Gastrocnemius medialis (tissue), 4 donors: ENCODE measurements around the gene REPS2. TPM values are rescaled to one million over a fixed set of nuclear protein-coding genes. Genes with fewer than 3 reads are reported as not detected.

Source experiments
- ATAC-seq, 2 donors: fragments of 150-250 bp; one replicate each; pipeline ENCODE4 v1.9.1; 2016
- DNase-seq, 2 donors: peaks; one replicate each; pipeline ENCODE4 v3.0.0-alpha.2; 2019
- H3K27ac ChIP-seq, 4 donors: fragments of 200-600 bp; sonication (generic); 1 replicate in 1 of 4; 2 replicates in 3 of 4; pipeline ENCODE4 v1.5.1; 2016 to 2018; ENCODE audit warnings: mild to moderate bottlenecking in 2 of 4, moderate library complexity in 1 of 4
- H3K27me3 ChIP-seq, 3 donors: fragments of 200-600 bp; sonication (generic) in 2 of 3; 1 replicate in 1 of 3; 2 replicates in 2 of 3; pipeline versions ENCODE4 v1.5.1 to v1.6.0; 2016 to 2019; ENCODE audit warnings: mild to moderate bottlenecking in 1 of 3, moderate library complexity in 1 of 3
- H3K36me3 ChIP-seq, 2 donors: fragments of 200-600 bp; sonication (generic) in 1 of 2; one replicate each; pipeline ENCODE4 v1.5.1; 2017 to 2018
- H3K4me1 ChIP-seq, 2 donors: fragments of 200-600 bp; sonication (generic) in 1 of 2; one replicate each; pipeline ENCODE4 v1.5.1; 2016 to 2017; ENCODE audit warnings: mild to moderate bottlenecking in 2 of 2
- H3K4me3 ChIP-seq, 4 donors: fragments of 200-600 bp; sonication (generic) in 3 of 4; 1 replicate in 1 of 4; 2 replicates in 3 of 4; pipeline ENCODE4 v1.5.1; 2016 to 2019; ENCODE audit warnings: mild to moderate bottlenecking in 2 of 4
- H3K9me3 ChIP-seq, 3 donors: fragments of 200-600 bp; sonication (generic) in 2 of 3; 1 replicate in 1 of 3; 2 replicates in 2 of 3; pipeline ENCODE4 v1.5.1; 2016 to 2019
- CTCF ChIP-seq, 5 experiments: fragments of 450-650 bp in 3 of 5; fragments of 200-600 bp in 2 of 5; sonication (generic) in 2 of 5; IDR thresholded peaks in 4 of 5; conservative IDR thresholded peaks in 1 of 5; 1 replicate in 4 of 5; 2 replicates in 1 of 5; pipeline ENCODE4 v1.5.1; 2016 to 2019; ENCODE audit warnings: antibody characterized with exemption in 5 of 5, mild to moderate bottlenecking in 3 of 5, moderate library complexity in 3 of 5
- POLR2A ChIP-seq, 2 donors: fragments of 450-650 bp; IDR thresholded peaks; one replicate each; pipeline ENCODE4 v1.6.1; 2017; ENCODE audit warnings: antibody characterized with exemption in 2 of 2, mild to moderate bottlenecking in 2 of 2, moderate library complexity in 2 of 2
- in situ Hi-C, 4 donors: fragments of 200-750 bp; cut with MboI; loops; one replicate each; pipeline versions ENCODE4 v1.15.0 to v1.8.0; 2017; ENCODE audit warnings: low sequenced_read_pairs in 4 of 4
- intact Hi-C: fragments of 100-400 bp; cut with DNase I; formaldehyde crosslinking; loops from one replicate; pipeline ENCODE4 v1.15.1; 2023; ENCODE audit warnings: low total_unique reads
- total RNA-seq, 4 donors: library from RNA; depleted of rRNA; stranded (reverse); fragments of >200 nt; gene quantifications; one replicate each; pipeline versions ENCODE4 v1.1.0 to v1.2.3, GENCODE V29; 2016

REPS2 gene
- total RNA-seq, 4 donors from 2014 or later: 1.8 to 8.8 (median 3.2) TPM

- no peaks in the 10 kb centered on the region for H3K9me3 ChIP-seq
- H3K4me3 ChIP-seq: no peak overlapping the region
- H3K27me3 ChIP-seq: peaks cover 0 to 3% (median 0%) of the 10 kb centered on the region in 3 donors
- TF ChIP-seq POLR2A (IDR thresholded peaks at IDR 0.05) (no peak), CTCF (IDR thresholded peaks at IDR 0.05 in 4 of 5, conservative IDR thresholded peaks at IDR 0.05 in 1 of 5) (no peak)
- in situ Hi-C loops: no loop called here
- H3K36me3 ChIP-seq: no peaks in the 10 kb centered on the region
- DNase-seq (no peak), ATAC-seq (no peak)
- no peaks in the 10 kb centered on the region for H3K4me1 ChIP-seq
- no peak overlapping the region for H3K27ac ChIP-seq
- intact Hi-C loops: no loop called here
Observed at GRCh38 chrX:16931855-16932575, 14.4 kb upstream of the REPS2 start.

- intact Hi-C loops: no loop called here
- no peak overlapping the region for H3K4me3 ChIP-seq
- H3K27me3 ChIP-seq: no peaks in the 10 kb centered on the region
- no peak overlapping the region for H3K27ac ChIP-seq
- H3K36me3 ChIP-seq: no peaks in the 10 kb centered on the region
- DNase-seq: no peak
- TF ChIP-seq CTCF (IDR thresholded peaks at IDR 0.05 in 4 of 5, conservative IDR thresholded peaks at IDR 0.05 in 1 of 5) (no peak), POLR2A (IDR thresholded peaks at IDR 0.05) (no peak)
- no peaks in the 10 kb centered on the region for H3K4me1 ChIP-seq
- no peak for ATAC-seq
- in situ Hi-C loops: no loop called here
- H3K9me3 ChIP-seq: no peaks in the 10 kb centered on the region
Observed at GRCh38 chrX:16934185-16934584, 12.3 kb upstream of the REPS2 start.

GRCh38 chrX:16946971-16947562 lies 609 bp downstream of the REPS2 start:
- intact Hi-C loops (no loop called here), in situ Hi-C loops (no loop called here)
- DNase-seq (no peak), ATAC-seq (peak; percentile 25 to 39)
- Histone ChIP-seq H3K27ac (no peak overlapping the region), H3K27me3 (peaks cover 0 to 19% (median 0%) of the 10 kb centered on the region in 3 donors), H3K4me1 (no peaks in the 10 kb centered on the region), H3K9me3 (no peaks in the 10 kb centered on the region), H3K36me3 (no peaks in the 10 kb centered on the region), H3K4me3 (peak overlapping the region; percentile 47 to 59 (median 54))
- no peak for TF ChIP-seq POLR2A (IDR thresholded peaks at IDR 0.05)
- no peak for TF ChIP-seq CTCF (IDR thresholded peaks at IDR 0.05 in 4 of 5, conservative IDR thresholded peaks at IDR 0.05 in 1 of 5)

- no peak overlapping the region for H3K27ac ChIP-seq
- no peak overlapping the region for H3K4me3 ChIP-seq
- ATAC-seq (no peak), DNase-seq (no peak)
- H3K9me3 ChIP-seq: no peaks in the 10 kb centered on the region
- H3K36me3 ChIP-seq: no peaks in the 10 kb centered on the region
- TF ChIP-seq CTCF (IDR thresholded peaks at IDR 0.05 in 4 of 5, conservative IDR thresholded peaks at IDR 0.05 in 1 of 5) (no peak), POLR2A (IDR thresholded peaks at IDR 0.05) (no peak)
- no peaks in the 10 kb centered on the region for H3K4me1 ChIP-seq
- H3K27me3 ChIP-seq: peaks cover 0 to 5% (median 0%) of the 10 kb centered on the region in 3 donors
- in situ Hi-C loops: no loop called here
- intact Hi-C loops: no loop called here
Observed at GRCh38 chrX:16950423-16950822, 4.0 kb downstream of the REPS2 start.
